SK-N-SH treated with all-trans-retinoic acid at 6 μM for 48 hours (cell line): ENCODE measurements around the gene TMEM238L.

Source experiments
- ATAC-seq: fragments of 200-7000 bp; cut with Tn5 transposase; 3 replicates; pipeline ENCODE4 v1.9.1; 2020; ENCODE audit warnings: mild to moderate bottlenecking, moderate library complexity
- ARNTL ChIP-seq: fragments of 450-650 bp; formaldehyde crosslinking; IDR thresholded peaks from 2 replicates; pipeline ENCODE4 v1.5.0; 2020; ENCODE audit warnings: low read depth, mild to moderate bottlenecking, moderate library complexity, borderline replicate concordance
- BACH2 ChIP-seq: fragments of 250-450 bp; sonication (Bioruptor Pico); IDR thresholded peaks from 2 replicates; pipeline ENCODE4 v1.9.0; 2021; ENCODE audit warnings: mild to moderate bottlenecking, borderline replicate concordance
- ESRRG ChIP-seq: fragments of 250-450 bp; sonication (Bioruptor Pico); IDR thresholded peaks from 2 replicates; pipeline ENCODE4 v1.6.1; 2021; ENCODE audit warnings: mild to moderate bottlenecking
- GLIS3 ChIP-seq: fragments of 250-450 bp; sonication (Bioruptor Pico); IDR thresholded peaks from 2 replicates; pipeline ENCODE4 v1.5.0; 2020; ENCODE audit warnings: mild to moderate bottlenecking, moderate library complexity
- ISL1 ChIP-seq: fragments of 250-450 bp; sonication (Bioruptor Pico); IDR thresholded peaks from 2 replicates; pipeline ENCODE4 v2.1.2; 2022; ENCODE audit warnings: mild to moderate bottlenecking, moderate library complexity
- POU6F1 ChIP-seq: fragments of 250-450 bp; sonication (Bioruptor Pico); IDR thresholded peaks from 2 replicates; pipeline ENCODE4 v1.8.0; 2021; ENCODE audit warnings: low read depth, mild to moderate bottlenecking, moderate library complexity, borderline replicate concordance
- PPARA ChIP-seq: fragments of 250-450 bp; sonication (Bioruptor Pico); IDR thresholded peaks from 2 replicates; pipeline ENCODE4 v1.5.0; 2020; ENCODE audit warnings: mild to moderate bottlenecking, borderline replicate concordance
- RARB ChIP-seq: fragments of 250-450 bp; sonication (Bioruptor Pico); IDR thresholded peaks from 2 replicates; pipeline ENCODE4 v1.8.0; 2021; ENCODE audit warnings: mild to moderate bottlenecking, moderate library complexity
- SNAI2 ChIP-seq: fragments of 250-450 bp; sonication (Bioruptor Pico); IDR thresholded peaks from 2 replicates; pipeline ENCODE4 v1.5.0; 2020; ENCODE audit warnings: mild to moderate bottlenecking, moderate library complexity
- ZC3H10 ChIP-seq: fragments of 250-450 bp; sonication (Bioruptor Pico); IDR thresholded peaks from 2 replicates; pipeline ENCODE4 v1.5.1; 2021; ENCODE audit warnings: mild to moderate bottlenecking, moderate library complexity
- ZFP3 ChIP-seq: fragments of 250-450 bp; sonication (Bioruptor Pico); IDR thresholded peaks from 2 replicates; pipeline ENCODE4 v1.5.0; 2020; ENCODE audit warnings: mild to moderate bottlenecking, moderate library complexity
- ZFP30 ChIP-seq: fragments of 450-650 bp; formaldehyde crosslinking; IDR thresholded peaks from 2 replicates; pipeline ENCODE4 v1.5.0; 2022; ENCODE audit warnings: mild to moderate bottlenecking, moderate library complexity
- ZNF565 ChIP-seq: fragments of 450-650 bp; formaldehyde crosslinking; conservative IDR thresholded peaks from 2 replicates; pipeline ENCODE4 v1.5.0; 2020; ENCODE audit warnings: low read depth, mild to moderate bottlenecking, moderate library complexity
- ZNF8 ChIP-seq: fragments of 450-650 bp; formaldehyde crosslinking; IDR thresholded peaks from 2 replicates; pipeline ENCODE4 v1.5.0; 2020; ENCODE audit warnings: mild to moderate bottlenecking, moderate library complexity
- TF ChIP-seq, protein P1 (sequence below): fragments of 250-450 bp; sonication (Bioruptor Pico); IDR thresholded peaks from 2 replicates; pipeline ENCODE4 v1.8.0; 2020; ENCODE audit warnings: mild to moderate bottlenecking, moderate library complexity, borderline replicate concordance
- TF ChIP-seq, protein P2 (sequence below): fragments of 250-450 bp; sonication (Bioruptor Pico); IDR thresholded peaks from 2 replicates; pipeline ENCODE4 v1.5.1; 2020; ENCODE audit warnings: low read depth, mild to moderate bottlenecking, moderate library complexity
- TF ChIP-seq, protein P3 (sequence below): fragments of 250-450 bp; sonication (Bioruptor Pico); IDR thresholded peaks from 2 replicates; pipeline ENCODE4 v1.5.1; 2021; ENCODE audit warnings: mild to moderate bottlenecking, moderate library complexity
- TF ChIP-seq, protein P4 (sequence below): fragments of 250-450 bp; sonication (Bioruptor Pico); IDR thresholded peaks from 2 replicates; pipeline ENCODE4 v1.5.0; 2020; ENCODE audit warnings: mild to moderate bottlenecking, moderate library complexity

Gene TMEM238L

GRCh38 chr17:10814075-10814474, 10.2 kb upstream of the TMEM238L start:
- TF ChIP-seq PPARA (CRISPR knock-in tag) (no peak), ZC3H10 (CRISPR knock-in tag) (no peak), ESRRG (CRISPR knock-in tag) (no peak), ZFP30 (CRISPR knock-in tag) (no peak), ZFP3 (no peak), ISL1 (CRISPR knock-in tag) (no peak)
- TF ChIP-seq, protein P1, sequence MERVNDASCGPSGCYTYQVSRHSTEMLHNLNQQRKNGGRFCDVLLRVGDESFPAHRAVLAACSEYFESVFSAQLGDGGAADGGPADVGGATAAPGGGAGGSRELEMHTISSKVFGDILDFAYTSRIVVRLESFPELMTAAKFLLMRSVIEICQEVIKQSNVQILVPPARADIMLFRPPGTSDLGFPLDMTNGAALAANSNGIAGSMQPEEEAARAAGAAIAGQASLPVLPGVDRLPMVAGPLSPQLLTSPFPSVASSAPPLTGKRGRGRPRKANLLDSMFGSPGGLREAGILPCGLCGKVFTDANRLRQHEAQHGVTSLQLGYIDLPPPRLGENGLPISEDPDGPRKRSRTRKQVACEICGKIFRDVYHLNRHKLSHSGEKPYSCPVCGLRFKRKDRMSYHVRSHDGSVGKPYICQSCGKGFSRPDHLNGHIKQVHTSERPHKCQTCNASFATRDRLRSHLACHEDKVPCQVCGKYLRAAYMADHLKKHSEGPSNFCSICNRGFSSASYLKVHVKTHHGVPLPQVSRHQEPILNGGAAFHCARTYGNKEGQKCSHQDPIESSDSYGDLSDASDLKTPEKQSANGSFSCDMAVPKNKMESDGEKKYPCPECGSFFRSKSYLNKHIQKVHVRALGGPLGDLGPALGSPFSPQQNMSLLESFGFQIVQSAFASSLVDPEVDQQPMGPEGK (CRISPR knock-in tag) = no peak
- TF ChIP-seq, protein P2, sequence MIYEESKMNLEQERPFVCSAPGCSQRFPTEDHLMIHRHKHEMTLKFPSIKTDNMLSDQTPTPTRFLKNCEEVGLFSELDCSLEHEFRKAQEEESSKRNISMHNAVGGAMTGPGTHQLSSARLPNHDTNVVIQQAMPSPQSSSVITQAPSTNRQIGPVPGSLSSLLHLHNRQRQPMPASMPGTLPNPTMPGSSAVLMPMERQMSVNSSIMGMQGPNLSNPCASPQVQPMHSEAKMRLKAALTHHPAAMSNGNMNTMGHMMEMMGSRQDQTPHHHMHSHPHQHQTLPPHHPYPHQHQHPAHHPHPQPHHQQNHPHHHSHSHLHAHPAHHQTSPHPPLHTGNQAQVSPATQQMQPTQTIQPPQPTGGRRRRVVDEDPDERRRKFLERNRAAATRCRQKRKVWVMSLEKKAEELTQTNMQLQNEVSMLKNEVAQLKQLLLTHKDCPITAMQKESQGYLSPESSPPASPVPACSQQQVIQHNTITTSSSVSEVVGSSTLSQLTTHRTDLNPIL (CRISPR knock-in tag) = no peak
- TF ChIP-seq, protein P3, sequence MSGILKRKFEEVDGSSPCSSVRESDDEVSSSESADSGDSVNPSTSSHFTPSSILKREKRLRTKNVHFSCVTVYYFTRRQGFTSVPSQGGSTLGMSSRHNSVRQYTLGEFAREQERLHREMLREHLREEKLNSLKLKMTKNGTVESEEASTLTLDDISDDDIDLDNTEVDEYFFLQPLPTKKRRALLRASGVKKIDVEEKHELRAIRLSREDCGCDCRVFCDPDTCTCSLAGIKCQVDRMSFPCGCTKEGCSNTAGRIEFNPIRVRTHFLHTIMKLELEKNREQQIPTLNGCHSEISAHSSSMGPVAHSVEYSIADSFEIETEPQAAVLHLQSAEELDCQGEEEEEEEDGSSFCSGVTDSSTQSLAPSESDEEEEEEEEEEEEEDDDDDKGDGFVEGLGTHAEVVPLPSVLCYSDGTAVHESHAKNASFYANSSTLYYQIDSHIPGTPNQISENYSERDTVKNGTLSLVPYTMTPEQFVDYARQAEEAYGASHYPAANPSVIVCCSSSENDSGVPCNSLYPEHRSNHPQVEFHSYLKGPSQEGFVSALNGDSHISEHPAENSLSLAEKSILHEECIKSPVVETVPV (CRISPR knock-in tag) = no peak

GRCh38 chr17:10812674-10813073, 8.8 kb upstream of the TMEM238L start:
- TF ChIP-seq, protein P1 (CRISPR knock-in tag) = no peak
- no peak for TF ChIP-seq ZFP30 (CRISPR knock-in tag)
- TF ChIP-seq, protein P4, sequence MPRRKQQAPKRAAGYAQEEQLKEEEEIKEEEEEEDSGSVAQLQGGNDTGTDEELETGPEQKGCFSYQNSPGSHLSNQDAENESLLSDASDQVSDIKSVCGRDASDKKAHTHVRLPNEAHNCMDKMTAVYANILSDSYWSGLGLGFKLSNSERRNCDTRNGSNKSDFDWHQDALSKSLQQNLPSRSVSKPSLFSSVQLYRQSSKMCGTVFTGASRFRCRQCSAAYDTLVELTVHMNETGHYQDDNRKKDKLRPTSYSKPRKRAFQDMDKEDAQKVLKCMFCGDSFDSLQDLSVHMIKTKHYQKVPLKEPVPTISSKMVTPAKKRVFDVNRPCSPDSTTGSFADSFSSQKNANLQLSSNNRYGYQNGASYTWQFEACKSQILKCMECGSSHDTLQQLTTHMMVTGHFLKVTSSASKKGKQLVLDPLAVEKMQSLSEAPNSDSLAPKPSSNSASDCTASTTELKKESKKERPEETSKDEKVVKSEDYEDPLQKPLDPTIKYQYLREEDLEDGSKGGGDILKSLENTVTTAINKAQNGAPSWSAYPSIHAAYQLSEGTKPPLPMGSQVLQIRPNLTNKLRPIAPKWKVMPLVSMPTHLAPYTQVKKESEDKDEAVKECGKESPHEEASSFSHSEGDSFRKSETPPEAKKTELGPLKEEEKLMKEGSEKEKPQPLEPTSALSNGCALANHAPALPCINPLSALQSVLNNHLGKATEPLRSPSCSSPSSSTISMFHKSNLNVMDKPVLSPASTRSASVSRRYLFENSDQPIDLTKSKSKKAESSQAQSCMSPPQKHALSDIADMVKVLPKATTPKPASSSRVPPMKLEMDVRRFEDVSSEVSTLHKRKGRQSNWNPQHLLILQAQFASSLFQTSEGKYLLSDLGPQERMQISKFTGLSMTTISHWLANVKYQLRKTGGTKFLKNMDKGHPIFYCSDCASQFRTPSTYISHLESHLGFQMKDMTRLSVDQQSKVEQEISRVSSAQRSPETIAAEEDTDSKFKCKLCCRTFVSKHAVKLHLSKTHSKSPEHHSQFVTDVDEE (CRISPR knock-in tag) = no peak
- TF ChIP-seq, protein P2 (CRISPR knock-in tag) = no peak

More at GRCh38 chr17:10814075-10814474, 10.2 kb upstream of the TMEM238L start:
- ATAC-seq = no peak

GRCh38 chr17:10809605-10810004, 5.7 kb upstream of the TMEM238L start:
- no peak for ATAC-seq
- TF ChIP-seq ZC3H10 (CRISPR knock-in tag) (no peak), GLIS3 (no peak), ISL1 (CRISPR knock-in tag) (no peak), ZNF565 (CRISPR knock-in tag) (no peak), ZFP3 (no peak), BACH2 (CRISPR knock-in tag) (no peak), ZNF8 (no peak), POU6F1 (CRISPR knock-in tag) (no peak), PPARA (CRISPR knock-in tag) (no peak), ARNTL (CRISPR knock-in tag) (no peak), RARB (CRISPR knock-in tag) (no peak), SNAI2 (CRISPR knock-in tag) (no peak)
- TF ChIP-seq, protein P2 (CRISPR knock-in tag) = no peak
- TF ChIP-seq, protein P1 (CRISPR knock-in tag) = no peak
- TF ChIP-seq, protein P3 (CRISPR knock-in tag) = no peak

More at GRCh38 chr17:10812674-10813073, 8.8 kb upstream of the TMEM238L start:
- ATAC-seq = no peak
